Skeletal muscle tissue (tissue), 4 donors: ENCODE data around the gene C10orf95. TPM values are rescaled to one million over a fixed set of nuclear protein-coding genes. Genes with fewer than 3 reads are reported as not detected.

Experiments used
- H3K27ac ChIP-seq: one replicate; pipeline ENCODE4 v1.7.0; 2013; ENCODE audit warnings: mild to moderate bottlenecking, low read depth, low read length, inconsistent platforms
- H3K27me3 ChIP-seq, 3 donors: one replicate each; pipeline ENCODE4 v1.7.0; 2013; ENCODE audit warnings: low read length in 3 of 3; ENCODE audit not compliant: control insufficient read depth in 3 of 3, insufficient read depth in 3 of 3
- H3K36me3 ChIP-seq, 3 donors: one replicate each; pipeline ENCODE4 v1.7.0; 2013; ENCODE audit warnings: low read length in 3 of 3; ENCODE audit not compliant: control insufficient read depth in 3 of 3, insufficient read depth in 3 of 3
- H3K4me1 ChIP-seq, 3 donors: one replicate each; pipeline ENCODE4 v1.7.0; 2013; ENCODE audit warnings: low read length in 3 of 3, mild to moderate bottlenecking in 3 of 3; ENCODE audit not compliant: control insufficient read depth in 3 of 3, insufficient read depth in 3 of 3
- H3K4me3 ChIP-seq, 3 donors: one replicate each; pipeline ENCODE4 v1.7.0; 2013; ENCODE audit warnings: low read length in 3 of 3
- H3K9ac ChIP-seq, 3 donors: one replicate each; pipeline ENCODE4 v1.7.0; 2013; ENCODE audit warnings: low read length in 3 of 3, mild to moderate bottlenecking in 3 of 3, moderate library complexity in 2 of 3, low read depth in 1 of 3
- H3K9me3 ChIP-seq, 3 donors: one replicate each; pipeline ENCODE4 v1.7.0; 2013; ENCODE audit warnings: low read length in 3 of 3; ENCODE audit not compliant: control insufficient read depth in 3 of 3
- total RNA-seq: library from RNA; depleted of rRNA; stranded (reverse); fragments of >200 nt; gene quantifications from one replicate; pipeline ENCODE4 v1.2.3, GENCODE V29; 2014
- donor health status: Osteomylitis.

The C10orf95 gene
- total RNA-seq, 1 donor from 2014 or later = not detected

- no peak overlapping the region for H3K9ac ChIP-seq
- peaks cover 72 to 87% (median 79%) of the 10 kb centered on the region in 3 donors for H3K27me3 ChIP-seq
- no peaks in the 10 kb centered on the region for H3K9me3 ChIP-seq
- no peak overlapping the region for H3K27ac ChIP-seq
- peaks cover 2 to 12% (median 6%) of the 10 kb centered on the region in 3 donors for H3K4me1 ChIP-seq
- H3K36me3 ChIP-seq = no peaks in the 10 kb centered on the region
- no peak overlapping the region for H3K4me3 ChIP-seq
These were observed 39.7 kb downstream of the C10orf95 start for GRCh38 chr10:102411341-102412255.

GRCh38 chr10:102410429-102411073, 40.8 kb downstream of the C10orf95 start:
- Histone ChIP-seq H3K27me3 (peaks cover 68 to 77% (median 70%) of the 10 kb centered on the region in 3 donors), H3K9ac (no peak overlapping the region), H3K27ac (no peak overlapping the region), H3K9me3 (no peaks in the 10 kb centered on the region), H3K4me1 (peaks cover 2 to 12% (median 6%) of the 10 kb centered on the region in 3 donors), H3K4me3 (peak overlapping the region in 1 of 3 donors; percentile 2), H3K36me3 (no peaks in the 10 kb centered on the region)

GRCh38 chr10:102409604-102410428, 41.5 kb downstream of the C10orf95 start:
- H3K4me3 ChIP-seq = peak overlapping the region in 1 of 3 donors; percentile 2
- no peak overlapping the region for H3K9ac ChIP-seq
- no peaks in the 10 kb centered on the region for H3K9me3 ChIP-seq
- no peaks in the 10 kb centered on the region for H3K36me3 ChIP-seq
- H3K4me1 ChIP-seq = peaks cover 2 to 12% (median 6%) of the 10 kb centered on the region in 3 donors
- H3K27ac ChIP-seq = no peak overlapping the region
- peaks cover 65 to 69% (median 67%) of the 10 kb centered on the region in 3 donors for H3K27me3 ChIP-seq

GRCh38 chr10:102408728-102409603, 42.4 kb downstream of the C10orf95 start:
- Histone ChIP-seq H3K4me3 (no peak overlapping the region), H3K27ac (no peak overlapping the region), H3K36me3 (no peaks in the 10 kb centered on the region), H3K27me3 (peaks cover 59 to 62% (median 60%) of the 10 kb centered on the region in 3 donors), H3K9me3 (no peaks in the 10 kb centered on the region), H3K4me1 (peaks cover 2 to 12% (median 6%) of the 10 kb centered on the region in 3 donors), H3K9ac (peak overlapping the region in 1 of 3 donors; percentile 25)

- Histone ChIP-seq H3K27ac (no peak overlapping the region), H3K9me3 (no peaks in the 10 kb centered on the region), H3K27me3 (peaks cover 56 to 58% (median 57%) of the 10 kb centered on the region in 3 donors), H3K36me3 (no peaks in the 10 kb centered on the region), H3K4me3 (no peak overlapping the region), H3K9ac (no peak overlapping the region), H3K4me1 (peaks cover 2 to 12% (median 6%) of the 10 kb centered on the region in 3 donors)
These were observed 43.1 kb downstream of the C10orf95 start for GRCh38 chr10:102408131-102408727.

GRCh38 chr10:102407425-102408130, 43.8 kb downstream of the C10orf95 start:
- Histone ChIP-seq H3K4me1 (peaks cover 2 to 12% (median 6%) of the 10 kb centered on the region in 3 donors), H3K27ac (no peak overlapping the region), H3K36me3 (no peaks in the 10 kb centered on the region), H3K9me3 (no peaks in the 10 kb centered on the region), H3K4me3 (no peak overlapping the region), H3K9ac (no peak overlapping the region), H3K27me3 (peaks cover 49 to 52% (median 51%) of the 10 kb centered on the region in 3 donors)

GRCh38 chr10:102406815-102407214, 44.5 kb downstream of the C10orf95 start:
- Histone ChIP-seq H3K9me3 (no peaks in the 10 kb centered on the region), H3K27me3 (peaks cover 42 to 44% (median 43%) of the 10 kb centered on the region in 3 donors), H3K4me1 (peaks cover 2 to 12% (median 6%) of the 10 kb centered on the region in 3 donors), H3K36me3 (peaks cover under 1 to 3% (median 1%) of the 10 kb centered on the region in 3 donors), H3K27ac (no peak overlapping the region), H3K9ac (no peak overlapping the region), H3K4me3 (no peak overlapping the region)

- Histone ChIP-seq H3K27ac (no peak overlapping the region), H3K27me3 (peaks cover 30 to 32% (median 31%) of the 10 kb centered on the region in 3 donors), H3K4me3 (no peak overlapping the region), H3K9me3 (no peaks in the 10 kb centered on the region), H3K9ac (no peak overlapping the region), H3K4me1 (peaks cover 2 to 12% (median 6%) of the 10 kb centered on the region in 3 donors), H3K36me3 (peaks cover 10 to 12% (median 10%) of the 10 kb centered on the region in 3 donors)
These were observed 45.7 kb downstream of the C10orf95 start for GRCh38 chr10:102405632-102406031.
